K562 (cell line): Measurements from ENCODE around the gene UBE2R2. TPM values are rescaled to one million over a fixed set of nuclear protein-coding genes. Genes with fewer than 3 reads are reported as not detected.

Experiments used
- ATAC-seq: fragments of 200-7000 bp; cut with Tn5 transposase; 3 replicates; pipeline ENCODE4 v1.9.1; 2020; ENCODE audit warnings: moderate library complexity
- BruUV-seq: library from RNA; stranded (reverse); fragments of 400-500 nt; replicated peaks from 2 replicates; lab custom pipeline; 2021; lab: Mats Ljungman, UMichigan
- CTCF ChIA-PET: fragments of 300-600 bp; formaldehyde crosslinking; extraction: SDS; loops from one replicate; lab custom pipeline; 2021; ENCODE audit warnings: low intra/inter-chr PET ratio; lab: Yijun Ruan, JAX
- POLR2A ChIA-PET: fragments of 300-600, 350-650 bp; sonication (Branson Sonifier 250); formaldehyde crosslinking; extraction: SDS; loops from one replicate; lab custom pipeline; 2021; ENCODE audit warnings: antibody characterized with exemption, inconsistent platforms; lab: Yijun Ruan, JAX
- DNase-seq, 4 experiments: peaks; one replicate each; pipeline versions ENCODE4 v3.0.0 to v3.0.0-alpha.2; 2011 to 2018; ENCODE audit warnings: low spot score in 3 of 4, mixed read lengths in 3 of 4; ENCODE audit errors: extremely low read depth in 1 of 4
- FAIRE-seq: peaks from 2 replicates; lab custom pipeline; 2011; peaks lifted over from hg19 to GRCh38; lab: Jason Lieb, UNC
- H2AFZ ChIP-seq: 2 replicates; pipeline ENCODE4 v1.6.0; 2011; ENCODE audit warnings: low read depth, low read length, control low read depth, inconsistent platforms
- H3K27ac ChIP-seq: fragments of 200-600 bp; 3 replicates; pipeline ENCODE4 v1.8.0; 2011; ENCODE audit warnings: low read depth, mild to moderate bottlenecking, control low read depth, inconsistent platforms, low read length, moderate library complexity, mixed read lengths; ENCODE audit errors: extremely low read depth
- H3K27me3 ChIP-seq, 2 experiments: fragments of 300-600 bp in 1 of 2; 2 replicates in 1 of 2; 3 replicates in 1 of 2; pipeline versions ENCODE4 v1.6.0 to v1.8.0; 2011; ENCODE audit warnings: inconsistent platforms in 2 of 2, low read length in 2 of 2, mild to moderate bottlenecking in 1 of 2, mixed read lengths in 1 of 2, moderate library complexity in 1 of 2; ENCODE audit not compliant: control insufficient read depth in 2 of 2, insufficient read depth in 2 of 2
- H3K36me3 ChIP-seq: fragments of 300-600 bp; 3 replicates; pipeline ENCODE4 v1.8.0; 2011; ENCODE audit warnings: mild to moderate bottlenecking, low read length, inconsistent platforms; ENCODE audit not compliant: control insufficient read depth, insufficient read depth
- H3K4me1 ChIP-seq, 2 experiments: fragments of 200-600 bp in 1 of 2; replicated peaks in 1 of 2; 2 replicates in 1 of 2; 3 replicates in 1 of 2; pipeline versions ENCODE4 v1.5.1 to v1.8.0; 2011; ENCODE audit warnings: inconsistent platforms in 2 of 2, low read length in 2 of 2, mild to moderate bottlenecking in 1 of 2, mixed read lengths in 1 of 2, moderate library complexity in 1 of 2; ENCODE audit not compliant: control insufficient read depth in 2 of 2, insufficient read depth in 2 of 2
- H3K4me2 ChIP-seq: 2 replicates; pipeline ENCODE4 v1.6.1; 2011; ENCODE audit warnings: low read length, control low read depth, inconsistent platforms, mixed read lengths; ENCODE audit not compliant: insufficient read depth
- H3K4me3 ChIP-seq: fragments of 200-600 bp; sonication (generic), shearing (Covaris generic); 2 replicates; pipeline ENCODE4 v1.5.1; 2016; ENCODE audit warnings: control low read depth, inconsistent platforms
- H3K79me2 ChIP-seq: fragments of 200-600 bp; 3 replicates; pipeline ENCODE4 v1.8.0; 2011; ENCODE audit warnings: low read length, inconsistent platforms; ENCODE audit not compliant: control insufficient read depth, insufficient read depth
- H3K9ac ChIP-seq, 2 experiments: 2 replicates each; pipeline versions ENCODE4 v1.6.0 to v1.6.1; 2011; ENCODE audit warnings: low read depth in 2 of 2, low read length in 2 of 2, control low read depth in 1 of 2, inconsistent platforms in 1 of 2, mild to moderate bottlenecking in 1 of 2, mixed read lengths in 1 of 2; ENCODE audit not compliant: insufficient read depth in 1 of 2
- H3K9me1 ChIP-seq: one replicate; pipeline ENCODE4 v1.6.0; 2011; ENCODE audit warnings: inconsistent platforms, mild to moderate bottlenecking, low read length, moderate library complexity; ENCODE audit not compliant: control insufficient read depth, insufficient read depth
- H3K9me3 ChIP-seq: replicated peaks from 2 replicates; pipeline ENCODE4 v1.5.1; 2011; ENCODE audit warnings: low read depth, low read length, inconsistent platforms; ENCODE audit not compliant: control insufficient read depth, insufficient read depth
- H4K20me1 ChIP-seq: replicated peaks from 2 replicates; pipeline ENCODE4 v1.6.1; 2011; ENCODE audit warnings: low read length, inconsistent platforms, mixed read lengths; ENCODE audit not compliant: control insufficient read depth, insufficient read depth
- DNMT1 ChIP-seq: fragments of 450-650 bp; IDR thresholded peaks from 2 replicates; pipeline ENCODE4 v1.6.1; 2016; ENCODE audit warnings: antibody characterized with exemption, mild to moderate bottlenecking
- ETS2 ChIP-seq: IDR thresholded peaks from 2 replicates; pipeline ENCODE4 v1.6.1; 2016; ENCODE audit warnings: borderline replicate concordance, missing genetic modification characterization, mild to moderate bottlenecking, moderate library complexity, missing compliant biosample characterization; ENCODE audit not compliant: poor library complexity, severe bottlenecking
- HDAC6 ChIP-seq: IDR thresholded peaks from 2 replicates; pipeline ENCODE4 v1.6.1; 2012; ENCODE audit warnings: low read depth, mild to moderate bottlenecking, control low read depth, inconsistent platforms, low read length, moderate library complexity
- HNRNPH1 ChIP-seq: fragments of 200-400 bp; formaldehyde crosslinking; optimal IDR thresholded peaks from 2 replicates; pipeline ENCODE3; 2017; ENCODE audit warnings: low read depth, mild to moderate bottlenecking, low read length, moderate library complexity
- MAZ ChIP-seq, 2 experiments: fragments of 450-650 bp in 1 of 2; sonication (generic) in 1 of 2; formaldehyde crosslinking; IDR thresholded peaks in 1 of 2; conservative IDR thresholded peaks in 1 of 2; 2 replicates each; pipeline versions ENCODE4 v1.4.0 to v1.5.0; 2020; ENCODE audit warnings: mild to moderate bottlenecking in 1 of 2, missing genetic modification reagents in 1 of 2
- MED1 ChIP-seq: sonication (generic); formaldehyde crosslinking; IDR thresholded peaks from 2 replicates; pipeline ENCODE4 v1.8.1; 2023; ENCODE audit warnings: missing genetic modification reagents, borderline replicate concordance
- MEF2D ChIP-seq: conservative IDR thresholded peaks from 2 replicates; pipeline ENCODE4 v1.6.1; 2016; ENCODE audit warnings: low read depth, missing genetic modification characterization, missing compliant biosample characterization
- NONO ChIP-seq, 2 experiments: fragments of 200-400 bp in 1 of 2; fragments of 450-650 bp in 1 of 2; formaldehyde crosslinking in 1 of 2; IDR thresholded peaks; 2 replicates each; pipeline ENCODE4 v1.6.1; 2017; ENCODE audit warnings: low read depth in 2 of 2, mild to moderate bottlenecking in 2 of 2, moderate library complexity in 2 of 2, low read length in 1 of 2
- NR2F6 ChIP-seq: fragments of 450-650 bp; formaldehyde crosslinking; IDR thresholded peaks from 2 replicates; pipeline ENCODE4 v1.4.0; 2020; ENCODE audit warnings: mild to moderate bottlenecking
- PHTF2 ChIP-seq: fragments of 250-450 bp; sonication (Bioruptor Pico); IDR thresholded peaks from 2 replicates; pipeline ENCODE4 v1.5.0; 2021; ENCODE audit warnings: mild to moderate bottlenecking
- POLR2B ChIP-seq: fragments of 450-650 bp; IDR thresholded peaks from 2 replicates; pipeline ENCODE4 v1.6.1; 2018; ENCODE audit warnings: low read depth; ENCODE audit not compliant: partially characterized antibody
- RBBP5 ChIP-seq: fragments of 200-600 bp; sonication (generic); IDR thresholded peaks from 2 replicates; pipeline ENCODE4 v1.6.1; 2012; ENCODE audit warnings: borderline replicate concordance, mild to moderate bottlenecking, low read length, control low read depth, inconsistent platforms; ENCODE audit not compliant: insufficient read depth, poor library complexity, severe bottlenecking
- SMAD2 ChIP-seq: fragments of 150-350 bp; IDR thresholded peaks from 2 replicates; pipeline ENCODE4 v1.6.1; 2014; ENCODE audit warnings: low read depth, mild to moderate bottlenecking, low read length
- SNIP1 ChIP-seq: fragments of 450-650 bp; IDR thresholded peaks from 2 replicates; pipeline ENCODE4 v1.7.1; 2017; ENCODE audit warnings: low read depth, mild to moderate bottlenecking
- TAF15 ChIP-seq: fragments of 200-400 bp; formaldehyde crosslinking; IDR thresholded peaks from 2 replicates; pipeline ENCODE4 v1.6.1; 2017; ENCODE audit warnings: mild to moderate bottlenecking, low read depth, low read length, moderate library complexity
- ZNF507 ChIP-seq: conservative IDR thresholded peaks from 2 replicates; pipeline ENCODE4 v1.6.1; 2017; ENCODE audit warnings: missing genetic modification characterization, missing compliant biosample characterization
- ZSCAN29 ChIP-seq: fragments of 450-650 bp; IDR thresholded peaks from 2 replicates; pipeline ENCODE4 v1.6.1; 2017
- WGBS: fragments of 100-300 bp; shearing (Covaris generic); methylation state at CpG from one replicate; pipeline ENCODE4 v1.1.6; 2016; ENCODE audit warnings: low coverage, mixed read lengths; ENCODE audit not compliant: insufficient coverage; ENCODE audit errors: missing lambda C conversion rate; 5-methylcytosine and 5-hydroxymethylcytosine counted together
- in situ Hi-C: fragments of 300-500 bp; cut with MboI; formaldehyde crosslinking; loops from 4 replicates; pipeline ENCODE4 v1.15.0; 2018; ENCODE audit warnings: inconsistent platforms, mixed read lengths
- intact Hi-C: fragments of 100-400 bp; cut with micrococcal nuclease; formaldehyde crosslinking; loops from 2 replicates; pipeline ENCODE4 v1.14.2; 2022
- polyA plus RNA-seq, 8 experiments: library from polyadenylated mRNA; depleted of rRNA in 4 of 8; stranded (reverse) in 5 of 8; unstranded in 3 of 8; fragments of >200 nt; fragmentation: Nextera tagmentation in 2 of 8; fragmentation: Illumina TruSeq in 1 of 8; extraction: Ambion mirVana in 2 of 8; extraction: Trizol in 1 of 8; gene quantifications; 2 replicates each; pipeline versions ENCODE4 v1.2.1 to v1.2.3, GENCODE V29; 2011 to 2014; ENCODE audit warnings: inconsistent platforms in 1 of 8, missing spikeins in 1 of 8
- total RNA-seq, 7 experiments: library from RNA; depleted of rRNA in 6 of 7; stranded (reverse); fragments of >200 nt in 6 of 7; fragmentation: Illumina TruSeq in 2 of 7; extraction: Trizol in 2 of 7; gene quantifications; 2 replicates each; pipeline versions ENCODE4 v1.2.1 to v1.2.3, GENCODE V29; 2011 to 2021; ENCODE audit warnings: low replicate concordance in 1 of 7
- TF ChIP-seq, protein P1 (sequence below): fragments of 450-650 bp; IDR thresholded peaks from 2 replicates; pipeline ENCODE4 v1.6.1; 2017; ENCODE audit warnings: antibody characterized with exemption, mild to moderate bottlenecking

The UBE2R2 gene
- total and polyA plus RNA-seq, 9 of the 15 experiments (the other 6 are each of a cell fraction or from before 2014, with no cell fraction given): 7.8 to 26.2 (median 11.8) TPM

DNA sequence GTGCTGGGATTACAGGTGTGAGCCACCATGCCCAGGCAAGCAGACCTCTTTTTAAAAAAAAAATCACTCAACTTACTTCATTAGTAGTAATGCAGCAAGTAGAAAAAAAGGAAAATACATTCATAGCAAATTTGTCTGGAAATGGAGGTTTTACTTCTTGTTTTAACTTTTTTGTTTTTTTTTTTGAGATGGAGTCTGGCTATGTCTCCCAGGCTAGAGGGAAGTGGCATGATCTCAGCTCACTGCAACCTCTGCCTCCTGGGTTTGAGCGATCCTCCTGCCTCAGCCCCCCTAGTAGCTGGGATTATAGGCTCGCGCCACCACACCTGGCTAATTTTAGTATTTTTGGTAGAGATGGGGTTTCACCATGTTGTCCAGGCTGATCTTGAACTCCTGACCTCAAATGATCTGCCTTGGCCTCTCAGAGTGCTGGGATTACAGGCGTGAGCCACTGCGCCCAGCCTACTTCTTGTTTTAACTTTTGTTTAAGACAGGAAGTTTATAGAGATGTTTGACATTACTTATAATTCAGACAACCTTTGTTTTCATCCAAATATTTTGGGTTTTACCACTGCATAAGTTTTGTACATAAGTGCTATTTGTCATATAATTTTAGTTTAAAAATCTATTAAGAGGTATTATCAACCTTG lies 26.5 kb downstream of the UBE2R2 start:
- H3K27ac ChIP-seq: no peak overlapping the region
- no peak overlapping the region for H3K9ac ChIP-seq
- no peak for DNase-seq
- H3K27me3 ChIP-seq: no peaks in the 10 kb centered on the region
- no peak for TF ChIP-seq NR2F6
- no peak for TF ChIP-seq POLR2B
- TF ChIP-seq, protein P1, sequence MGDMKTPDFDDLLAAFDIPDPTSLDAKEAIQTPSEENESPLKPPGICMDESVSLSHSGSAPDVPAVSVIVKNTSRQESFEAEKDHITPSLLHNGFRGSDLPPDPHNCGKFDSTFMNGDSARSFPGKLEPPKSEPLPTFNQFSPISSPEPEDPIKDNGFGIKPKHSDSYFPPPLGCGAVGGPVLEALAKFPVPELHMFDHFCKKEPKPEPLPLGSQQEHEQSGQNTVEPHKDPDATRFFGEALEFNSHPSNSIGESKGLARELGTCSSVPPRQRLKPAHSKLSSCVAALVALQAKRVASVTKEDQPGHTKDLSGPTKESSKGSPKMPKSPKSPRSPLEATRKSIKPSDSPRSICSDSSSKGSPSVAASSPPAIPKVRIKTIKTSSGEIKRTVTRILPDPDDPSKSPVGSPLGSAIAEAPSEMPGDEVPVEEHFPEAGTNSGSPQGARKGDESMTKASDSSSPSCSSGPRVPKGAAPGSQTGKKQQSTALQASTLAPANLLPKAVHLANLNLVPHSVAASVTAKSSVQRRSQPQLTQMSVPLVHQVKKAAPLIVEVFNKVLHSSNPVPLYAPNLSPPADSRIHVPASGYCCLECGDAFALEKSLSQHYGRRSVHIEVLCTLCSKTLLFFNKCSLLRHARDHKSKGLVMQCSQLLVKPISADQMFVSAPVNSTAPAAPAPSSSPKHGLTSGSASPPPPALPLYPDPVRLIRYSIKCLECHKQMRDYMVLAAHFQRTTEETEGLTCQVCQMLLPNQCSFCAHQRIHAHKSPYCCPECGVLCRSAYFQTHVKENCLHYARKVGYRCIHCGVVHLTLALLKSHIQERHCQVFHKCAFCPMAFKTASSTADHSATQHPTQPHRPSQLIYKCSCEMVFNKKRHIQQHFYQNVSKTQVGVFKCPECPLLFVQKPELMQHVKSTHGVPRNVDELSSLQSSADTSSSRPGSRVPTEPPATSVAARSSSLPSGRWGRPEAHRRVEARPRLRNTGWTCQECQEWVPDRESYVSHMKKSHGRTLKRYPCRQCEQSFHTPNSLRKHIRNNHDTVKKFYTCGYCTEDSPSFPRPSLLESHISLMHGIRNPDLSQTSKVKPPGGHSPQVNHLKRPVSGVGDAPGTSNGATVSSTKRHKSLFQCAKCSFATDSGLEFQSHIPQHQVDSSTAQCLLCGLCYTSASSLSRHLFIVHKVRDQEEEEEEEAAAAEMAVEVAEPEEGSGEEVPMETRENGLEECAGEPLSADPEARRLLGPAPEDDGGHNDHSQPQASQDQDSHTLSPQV: no peak
- TF ChIP-seq RBBP5: no peak
- TF ChIP-seq TAF15: no peak
- no peak for TF ChIP-seq SMAD2
- TF ChIP-seq ZSCAN29: no peak
- TF ChIP-seq MAZ (CRISPR knock-in tag; conservative IDR thresholded peaks at IDR 0.05 in 1 of 2, IDR thresholded peaks at IDR 0.05 in 1 of 2): no peak
- TF ChIP-seq MEF2D (tag): no peak
- no peak for TF ChIP-seq ETS2 (tag)
- TF ChIP-seq PHTF2 (CRISPR knock-in tag): no peak
- no peak for TF ChIP-seq MED1 (CRISPR knock-in tag)
- no peak for TF ChIP-seq DNMT1
- TF ChIP-seq HNRNPH1: no peak
- no peak for TF ChIP-seq NONO (IDR thresholded peaks at IDR 0.05; ENCODE audit: low read depth in 2 of 2, low read length in 1 of 2)
- no peak for TF ChIP-seq HDAC6
- no peak for TF ChIP-seq SNIP1
- no peak for TF ChIP-seq ZNF507 (tag)
- H3K79me2 ChIP-seq: peaks cover 85% of the 10 kb centered on the region
- no TSS peak for BruUV-seq
- ATAC-seq: no peak
- H3K4me3 ChIP-seq: no peak overlapping the region
- peaks cover 0 to 10% of the 10 kb centered on the region in 2 experiments; a peak in 2 of 5 replicates for H3K4me1 ChIP-seq
- in situ Hi-C loops: no loop called here
- CTCF ChIA-PET: no interaction called here
- H2AFZ ChIP-seq: no peak overlapping the region
- no peaks in the 10 kb centered on the region for H3K9me1 ChIP-seq
- no peak for FAIRE-seq
- intact Hi-C loops: no loop called here
- no peaks in the 10 kb centered on the region for H3K9me3 ChIP-seq
- WGBS: 88% methylated on average over 5 of the region's 5 CpGs
- no peaks in the 10 kb centered on the region for H4K20me1 ChIP-seq
- POLR2A ChIA-PET: interaction anchor here (0.5 kb wide), 1 partner anchor 92 kb away, joined by 3 read pairs; no protein-coding TSS in a partner anchor
- H3K36me3 ChIP-seq: no peaks in the 10 kb centered on the region
- H3K4me2 ChIP-seq: no peak overlapping the region
